Activated CD4-positive, CD25-positive, alpha-beta regulatory T cell treated with anti-CD3 and anti-CD28 coated beads, Interleukin-2, amount 50 U/mL, for 16 hours (primary cell): ENCODE results near the gene C2orf49.
A peak's percentile ranks its signal among the peaks of the same experiment; 100 is the strongest.

Source experiments
- DNase-seq: peaks from one replicate; pipeline ENCODE4 v3.0.0-alpha.2; 2020; ENCODE audit warnings: low read depth, low spot score

C2orf49 gene

DNA sequence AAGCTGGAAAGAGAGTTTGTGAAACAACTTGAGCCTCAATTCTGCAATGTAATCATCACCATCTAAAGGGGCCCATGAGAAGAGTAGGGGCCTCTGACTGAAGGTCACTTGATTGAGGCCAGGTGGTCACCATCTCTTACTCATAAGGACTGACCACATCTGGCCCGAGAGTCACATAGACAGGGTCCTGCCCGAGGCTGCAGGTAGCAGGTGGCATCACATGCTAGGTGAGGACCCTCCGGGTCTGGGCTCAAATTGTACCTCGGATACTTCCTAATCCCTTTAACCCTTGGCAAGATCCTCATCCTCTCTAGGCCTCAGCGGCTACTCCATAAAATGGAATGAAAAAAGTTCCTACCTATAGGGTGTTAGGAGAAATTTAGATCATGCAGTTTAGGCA, 44.8 kb downstream of the C2orf49 start:
- no peak for DNase-seq

DNA sequence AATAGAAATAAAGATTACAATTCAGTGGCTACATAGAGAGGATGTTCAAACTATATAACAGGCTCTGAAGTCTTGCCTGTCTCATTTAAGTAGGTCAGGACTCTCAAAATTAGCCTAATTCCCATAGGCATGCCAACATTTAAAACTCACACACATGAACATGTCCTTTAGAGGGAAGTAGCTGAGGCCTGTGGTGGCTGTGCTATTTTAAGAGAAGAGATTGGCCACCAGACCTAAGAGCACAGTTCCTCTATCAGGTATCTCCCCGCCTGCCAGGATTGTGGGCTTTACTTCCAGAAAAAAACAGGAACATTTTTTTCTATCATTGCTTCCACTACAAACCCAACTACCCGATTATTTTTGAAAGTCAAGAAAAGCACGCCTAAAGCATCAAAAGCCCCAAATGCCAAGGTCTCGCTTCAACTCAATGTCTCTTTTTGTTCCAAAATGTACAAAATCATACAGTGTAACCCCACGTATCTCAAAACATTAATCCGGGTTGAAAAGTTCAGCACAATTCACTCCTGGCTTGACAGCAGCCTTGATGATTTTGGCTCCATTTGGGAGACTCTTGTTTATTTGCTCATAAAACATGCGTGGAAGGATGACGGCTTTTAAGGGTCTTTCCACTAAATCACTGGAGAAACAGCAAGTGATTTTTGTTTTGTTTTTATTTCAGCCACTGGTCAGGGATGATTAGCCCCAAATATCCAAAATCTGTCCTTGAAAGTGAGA, 46.3 kb downstream of the C2orf49 start:
- no peak for DNase-seq

- no peak for DNase-seq
Measured at GRCh38 chr2:105384216-105384615, 46.9 kb downstream of the C2orf49 start.

- no peak for DNase-seq
Measured at GRCh38 chr2:105384861-105385260, 47.5 kb downstream of the C2orf49 start.

- DNase-seq, result no peak
Measured at GRCh38 chr2:105385731-105386540, 48.6 kb downstream of the C2orf49 start.

GRCh38 chr2:105387225-105387624, 49.9 kb downstream of the C2orf49 start:
- no peak for DNase-seq

DNA sequence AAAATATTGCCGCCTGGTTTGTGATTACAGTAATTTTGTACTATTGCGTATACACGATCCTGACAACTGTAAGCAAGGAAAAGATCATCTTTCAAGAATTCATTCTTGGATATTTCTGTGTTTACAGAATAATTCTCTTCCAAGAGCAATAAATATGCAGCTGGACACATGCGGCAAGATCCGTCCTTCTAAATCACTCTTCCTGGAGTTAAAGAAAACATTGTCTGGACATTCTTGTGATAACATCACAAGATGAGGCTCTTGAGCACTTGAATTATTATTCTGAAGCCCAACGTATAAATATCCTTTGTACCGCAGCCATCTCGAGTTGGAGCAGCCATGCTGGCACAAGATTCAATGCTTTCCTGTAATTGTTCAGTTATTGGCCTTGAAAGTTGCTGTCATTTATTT, 51.6 kb downstream of the C2orf49 start:
- no peak for DNase-seq

- no peak for DNase-seq
Measured at GRCh38 chr2:105390454-105390853, 53.1 kb downstream of the C2orf49 start.

DNA sequence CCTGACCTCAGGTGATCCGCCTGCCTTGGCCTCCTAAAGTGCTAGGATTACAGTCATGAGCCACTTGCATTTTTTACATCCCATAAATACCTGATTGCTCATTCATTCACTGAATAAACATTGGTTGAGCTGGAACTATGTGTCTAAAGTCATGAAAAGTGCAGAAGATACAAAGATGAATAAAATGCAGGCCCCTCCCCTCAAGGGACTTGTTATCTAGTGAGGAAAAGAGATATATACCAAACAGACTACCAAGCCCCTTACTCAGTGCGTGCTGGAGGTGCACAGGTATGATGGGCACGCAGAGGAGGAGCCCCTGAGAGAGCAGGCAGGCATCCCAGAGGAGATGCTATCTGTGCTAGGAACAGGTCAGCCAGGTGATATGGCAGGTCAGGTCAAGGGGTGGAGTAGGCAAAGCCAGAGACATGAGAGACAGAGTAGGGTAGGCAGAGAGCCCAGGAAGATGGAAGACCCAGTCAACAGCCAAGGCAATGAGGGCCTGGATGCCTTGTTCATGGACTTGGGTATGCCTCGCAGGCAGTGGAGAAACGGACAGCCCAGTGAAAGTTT, 53.8 kb downstream of the C2orf49 start:
- no peak for DNase-seq

- no peak for DNase-seq
Measured at GRCh38 chr2:105391763-105392662, 54.7 kb downstream of the C2orf49 start.

DNA sequence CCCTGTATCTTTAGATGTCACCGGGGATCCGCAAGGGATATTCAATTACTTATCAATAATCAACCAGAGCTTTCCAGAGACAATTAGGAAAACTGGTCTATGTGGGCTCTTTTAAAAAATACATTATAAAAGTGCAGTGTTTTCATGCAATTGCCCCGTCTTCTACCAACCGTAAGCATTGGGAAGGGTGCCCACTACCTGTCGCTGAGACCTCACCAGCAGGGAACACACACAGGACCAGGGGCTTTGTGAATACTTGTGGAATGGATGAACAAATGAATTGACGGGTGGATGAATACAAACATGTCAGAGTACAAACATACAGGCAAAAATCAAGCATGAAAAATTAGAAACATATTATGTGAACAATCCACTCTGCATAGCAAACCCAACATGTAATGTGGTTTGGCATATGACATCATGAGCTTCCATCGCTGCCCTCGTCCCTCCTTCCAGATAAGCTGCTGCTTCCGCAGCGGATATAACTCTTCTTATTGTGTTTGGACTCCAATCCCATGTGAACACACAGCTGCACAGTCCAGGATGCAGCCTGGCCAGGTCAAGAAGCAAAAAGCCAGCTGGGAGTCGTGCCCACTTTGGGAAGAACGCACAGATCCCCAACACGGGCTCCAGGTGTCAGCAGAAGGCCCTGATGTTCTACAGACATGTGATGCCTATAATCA, 56.2 kb downstream of the C2orf49 start:
- no peak for DNase-seq

GRCh38 chr2:105394951-105395611, 57.7 kb downstream of the C2orf49 start:
- no peak for DNase-seq

GRCh38 chr2:105395691-105396090, 58.4 kb downstream of the C2orf49 start:
- DNase-seq, result no peak

DNA sequence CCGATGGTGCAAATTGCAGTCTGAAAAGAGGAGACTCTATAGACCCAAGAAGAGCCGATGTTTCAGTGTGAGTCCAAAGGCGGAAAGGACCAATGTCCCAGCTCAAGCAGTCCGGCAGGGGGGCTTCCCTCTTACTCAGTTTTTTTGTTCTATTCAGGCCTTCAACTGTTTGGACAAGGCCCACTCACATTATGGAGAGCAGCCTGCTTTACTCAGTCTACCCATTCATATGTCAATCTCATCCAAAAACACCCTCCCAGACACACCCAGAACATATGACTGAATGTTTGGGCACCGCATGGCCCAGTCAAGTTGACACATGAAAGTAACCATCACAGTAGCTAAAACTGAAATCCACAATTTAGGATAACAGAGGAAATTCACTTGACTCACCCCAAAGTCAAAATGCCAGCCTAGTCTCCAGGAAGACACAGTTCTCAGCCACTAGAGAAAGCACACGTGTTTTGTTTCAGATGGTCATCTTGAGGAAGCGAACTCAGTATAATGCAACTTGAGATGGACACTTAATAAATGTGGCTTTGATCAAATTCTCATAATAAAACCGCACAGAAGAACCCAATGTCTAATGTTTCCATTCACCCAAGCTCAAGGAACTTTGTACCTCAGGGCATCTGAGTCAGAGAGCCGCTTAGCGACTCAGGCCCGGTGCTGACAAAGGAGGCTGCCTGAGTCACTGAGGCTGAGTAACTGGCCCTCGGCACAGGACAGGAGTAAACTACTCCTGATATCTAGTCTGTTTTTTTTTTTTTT, 59.1 kb downstream of the C2orf49 start:
- DNase-seq, result no peak

DNA sequence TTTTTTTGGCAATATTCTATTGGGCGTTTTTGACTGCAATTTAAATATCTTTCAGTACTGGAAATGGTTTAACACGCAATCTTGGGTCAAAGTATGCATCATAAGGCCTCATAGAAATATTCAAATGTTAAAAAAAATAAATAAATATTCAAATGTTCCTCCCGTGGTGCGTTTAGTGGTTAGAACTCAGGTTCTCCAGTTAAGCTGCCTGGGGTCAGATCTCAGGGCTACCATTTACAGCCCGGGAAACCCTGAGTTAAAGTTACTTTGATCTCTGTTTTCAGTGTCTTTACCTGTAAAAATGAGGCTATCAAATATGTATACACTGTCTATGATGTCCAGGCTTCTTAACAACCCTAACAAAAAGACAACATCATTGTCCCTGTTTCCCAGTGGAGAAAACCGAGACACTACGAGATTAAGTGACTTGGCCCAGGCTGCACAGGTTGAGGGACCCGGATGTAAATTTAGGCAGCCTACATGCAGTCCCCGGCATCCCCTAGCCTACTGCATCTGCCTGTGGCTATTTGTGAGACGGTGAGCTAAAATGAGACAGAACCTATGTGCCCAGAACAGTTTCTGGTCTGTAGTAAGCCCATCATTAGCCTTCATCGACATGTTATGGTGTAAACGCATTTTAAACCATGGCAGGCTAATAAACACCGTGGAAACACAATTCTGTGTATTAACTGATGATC, 59.8 kb downstream of the C2orf49 start:
- no peak for DNase-seq

- DNase-seq, result no peak
Measured at GRCh38 chr2:105397953-105398335, 60.6 kb downstream of the C2orf49 start.

GRCh38 chr2:105398336-105399206, 61.2 kb downstream of the C2orf49 start, which contains the start of gene FHL2:
Gene FHL2, minus strand, starts transcription at chr2:105399051. Its CDS starts 12,535 bp downstream, at chr2:105386516.
- DNase-seq, result peak; percentile 29
